GM19240 (cell line): ENCODE results near the gene PRKAR1A.
"Not testable (repeated sequence)": the region's sequence is repeated elsewhere in the genome, so short reads cannot be mapped to it uniquely, and the experiment has no call there.

Experiments used
- DNase-seq: peaks from one replicate; pipeline ENCODE4 v3.0.0; 2011; ENCODE audit warnings: low spot score; ENCODE audit not compliant: insufficient read length

Gene PRKAR1A

GRCh38 chr17:68512247-68512959, at the start of gene PRKAR1A:
Gene PRKAR1A (plus strand): TSS chr17:68512430. CDS start chr17:68515400, 2,970 bp downstream.
- DNase-seq: peak; percentile 72

GRCh38 chr17:68463211-68464019, 48.8 kb upstream of the PRKAR1A start:
- no peak for DNase-seq

- no peak for DNase-seq
Observed at GRCh38 chr17:68468334-68468733, 43.9 kb upstream of the PRKAR1A start.

GRCh38 chr17:68468788-68469187, 43.4 kb upstream of the PRKAR1A start:
- DNase-seq: no peak

GRCh38 chr17:68470961-68471360, 41.3 kb upstream of the PRKAR1A start:
- DNase-seq: no peak

- DNase-seq: no peak
Observed at GRCh38 chr17:68480885-68481284, 31.3 kb upstream of the PRKAR1A start.

GRCh38 chr17:68482576-68483041, 29.6 kb upstream of the PRKAR1A start:
- DNase-seq: no peak

- DNase-seq: no peak
Observed at GRCh38 chr17:68484458-68484857, 27.8 kb upstream of the PRKAR1A start.

GRCh38 chr17:68489919-68490318, 22.3 kb upstream of the PRKAR1A start:
- no peak for DNase-seq

GRCh38 chr17:68491381-68492231, 20.6 kb upstream of the PRKAR1A start:
- no peak for DNase-seq

GRCh38 chr17:68492394-68493054, 19.7 kb upstream of the PRKAR1A start:
- DNase-seq: not testable (repeated sequence)

GRCh38 chr17:68495081-68495480, 17.1 kb upstream of the PRKAR1A start:
- DNase-seq: no peak

GRCh38 chr17:68497885-68498319, 14.3 kb upstream of the PRKAR1A start:
- peak; percentile 71 for DNase-seq

GRCh38 chr17:68498479-68499326, 13.5 kb upstream of the PRKAR1A start:
- no peak for DNase-seq

GRCh38 chr17:68499587-68499986, 12.6 kb upstream of the PRKAR1A start:
- DNase-seq: no peak

GRCh38 chr17:68501074-68501473, 11.2 kb upstream of the PRKAR1A start:
- no peak for DNase-seq

GRCh38 chr17:68505951-68506350, 6.3 kb upstream of the PRKAR1A start:
- no peak for DNase-seq

- DNase-seq: no peak
Observed at GRCh38 chr17:68507576-68507975, 4.7 kb upstream of the PRKAR1A start.

- no peak for DNase-seq
Observed at GRCh38 chr17:68509141-68510057, 2.8 kb upstream of the PRKAR1A start.
